Activated CD8-positive, alpha-beta T cell treated with anti-CD3 and anti-CD28 coated beads for 36 hours (primary cell): Measurements from ENCODE around the gene RIPOR1. TPM values are rescaled to one million over a fixed set of nuclear protein-coding genes. Genes with fewer than 3 reads are reported as not detected.
"Not testable (repeated sequence)": the region's sequence is repeated elsewhere in the genome, so short reads cannot be mapped to it uniquely, and the experiment has no call there.

ENCODE experiments used
- ATAC-seq: fragments of 200-7000 bp; cut with Tn5 transposase; one replicate; pipeline ENCODE4 v1.10.0; 2021; ENCODE audit warnings: mild to moderate bottlenecking, moderate library complexity
- CTCF ChIA-PET: fragments of 350-600 bp; sonication (Branson Sonifier 250); formaldehyde crosslinking; loops from one replicate; lab custom pipeline; 2021; ENCODE audit warnings: antibody characterized with exemption; lab: Charles Lee
- POLR2A ChIA-PET: fragments of 350-600 bp; sonication (Branson Sonifier 250); formaldehyde crosslinking; loops from one replicate; lab custom pipeline; 2021; ENCODE audit warnings: antibody characterized with exemption; lab: Charles Lee
- DNase-seq: peaks from one replicate; pipeline ENCODE4 v3.0.0-alpha.2; 2020
- H3K27ac Mint-ChIP-seq: one replicate; pipeline ENCODE4 v1.8.0; 2021; ENCODE audit warnings: mild to moderate bottlenecking, mixed read lengths
- H3K27me3 Mint-ChIP-seq: one replicate; pipeline ENCODE4 v1.8.0; 2021; ENCODE audit warnings: mixed read lengths
- H3K36me3 Mint-ChIP-seq: one replicate; pipeline ENCODE4 v1.8.0; 2021; ENCODE audit warnings: low read depth, mixed read lengths
- H3K4me1 Mint-ChIP-seq: one replicate; pipeline ENCODE4 v1.8.0; 2021; ENCODE audit warnings: low read depth, mixed read lengths
- H3K4me3 Mint-ChIP-seq: one replicate; pipeline ENCODE4 v1.8.0; 2021; ENCODE audit warnings: mild to moderate bottlenecking, moderate library complexity, mixed read lengths
- H3K9me3 Mint-ChIP-seq: one replicate; pipeline ENCODE4 v1.8.0; 2021; ENCODE audit warnings: mixed read lengths
- CTCF ChIP-seq: fragments of 200-600 bp; IDR thresholded peaks from one replicate; pipeline ENCODE4 v1.8.0; 2022; ENCODE audit warnings: antibody characterized with exemption, mild to moderate bottlenecking
- intact Hi-C: fragments of 100-400 bp; cut with micrococcal nuclease; formaldehyde crosslinking; loops from one replicate; pipeline ENCODE4 v1.10.0; 2022
- total RNA-seq, 2 experiments: library from RNA; stranded (reverse); gene quantifications; one replicate each; pipeline ENCODE4 v1.2.3, GENCODE V29; 2021

The RIPOR1 gene
- total RNA-seq, 2 experiments from 2014 or later, result 15.7 to 20.0 TPM

GRCh38 chr16:67506468-67506867 lies 22.2 kb upstream of the RIPOR1 start:
- no peak for ATAC-seq
- POLR2A ChIA-PET, result no interaction called here
- H3K4me3 Mint-ChIP-seq, result no peak overlapping the region
- peaks cover 4% of the 10 kb centered on the region for H3K36me3 Mint-ChIP-seq
- peaks cover 1% of the 10 kb centered on the region for H3K9me3 Mint-ChIP-seq
- H3K27me3 Mint-ChIP-seq, result no peaks in the 10 kb centered on the region
- intact Hi-C loops, result no loop called here
- DNase-seq, result no peak
- peaks cover 40% of the 10 kb centered on the region for H3K4me1 Mint-ChIP-seq
- peak overlapping the region; percentile 43 for H3K27ac Mint-ChIP-seq
- CTCF ChIA-PET, result interaction anchor here (1.9 to 3.8 kb wide), 3 partner anchors 12 to 25 kb away, joined by 8 to 16 read pairs (median 9); partner anchors contain the start of gene ATP6V0D1
- TF ChIP-seq CTCF, result no peak

GRCh38 chr16:67509016-67509415 lies 19.6 kb upstream of the RIPOR1 start:
- DNase-seq (no peak), ATAC-seq (no peak)
- Mint-ChIP-seq H3K4me3 (no peak overlapping the region), H3K27ac (no peak overlapping the region), H3K9me3 (peaks cover 1% of the 10 kb centered on the region), H3K36me3 (peaks cover 4% of the 10 kb centered on the region), H3K27me3 (no peaks in the 10 kb centered on the region), H3K4me1 (peaks cover 33% of the 10 kb centered on the region)
- ChIA-PET CTCF (interaction anchor here (0.7 to 5.0 kb wide), 4 partner anchors 10 to 28 kb away, joined by 3 to 34 read pairs (median 7); no protein-coding TSS in a partner anchor), POLR2A (interaction anchor here (0.6 to 2.7 kb wide), 3 partner anchors 12 to 619 kb away, joined by 3 to 7 read pairs (median 3); no protein-coding TSS in a partner anchor)
- no peak for TF ChIP-seq CTCF
- intact Hi-C loops, result no loop called here

GRCh38 chr16:67513892-67514291 lies 14.7 kb upstream of the RIPOR1 start:
- DNase-seq, H3K27me3 Mint-ChIP-seq, H3K9me3 Mint-ChIP-seq, H3K4me3 Mint-ChIP-seq, H3K27ac Mint-ChIP-seq, H3K36me3 Mint-ChIP-seq: not testable (repeated sequence)
- CTCF ChIA-PET, result interaction anchor here (0.5 to 7.4 kb wide), 28 partner anchors 9 to 938 kb away, joined by 3 to 142 read pairs (median 4); partner anchors contain the start of genes ACD, ATP6V0D1, CARMIL2 and PARD6A
- intact Hi-C loops, result loop anchor here (2.0 kb wide), 1 partner anchor 19 kb away; no protein-coding TSS in a partner anchor
- ATAC-seq, result peak; percentile 11
- peaks cover 11% of the 10 kb centered on the region for H3K4me1 Mint-ChIP-seq
- POLR2A ChIA-PET, result interaction anchor here (1.0 to 2.3 kb wide), 2 partner anchors 33 to 131 kb away, joined by 3 to 9 read pairs; partner anchors contain the start of genes ATP6V0D1 and CARMIL2

GRCh38 chr16:67514382-67514828 lies 14.2 kb upstream of the RIPOR1 start:
- ChIA-PET CTCF (interaction anchor here (0.5 to 7.4 kb wide), 28 partner anchors 9 to 937 kb away, joined by 3 to 142 read pairs (median 4); partner anchors contain the start of genes ACD, ATP6V0D1 and PARD6A), POLR2A (interaction anchor here (1.0 to 2.3 kb wide), 2 partner anchors 33 to 131 kb away, joined by 3 to 9 read pairs; partner anchors contain the start of genes ATP6V0D1 and CARMIL2)
- no peak overlapping the region for H3K4me3 Mint-ChIP-seq
- ATAC-seq (peak; percentile 92), DNase-seq (peak; percentile 96)
- no peaks in the 10 kb centered on the region for H3K36me3 Mint-ChIP-seq
- no peak overlapping the region for H3K27ac Mint-ChIP-seq
- peak; percentile 78 for TF ChIP-seq CTCF
- peaks cover 9% of the 10 kb centered on the region for H3K4me1 Mint-ChIP-seq
- no peaks in the 10 kb centered on the region for H3K9me3 Mint-ChIP-seq
- intact Hi-C loops, result loop anchor here (2.0 kb wide), 1 partner anchor 20 kb away; no protein-coding TSS in a partner anchor
- no peaks in the 10 kb centered on the region for H3K27me3 Mint-ChIP-seq

- Mint-ChIP-seq H3K4me1 (peaks cover 15% of the 10 kb centered on the region), H3K9me3 (no peaks in the 10 kb centered on the region), H3K27ac (no peak overlapping the region), H3K27me3 (no peaks in the 10 kb centered on the region), H3K36me3 (no peaks in the 10 kb centered on the region), H3K4me3 (no peak overlapping the region)
- CTCF ChIA-PET, result interaction anchor here (0.8 to 7.4 kb wide), 16 partner anchors 9 to 151 kb away, joined by 3 to 142 read pairs (median 4); partner anchors contain the start of genes ATP6V0D1, C16orf86, CARMIL2 and ENKD1
- ATAC-seq, result no peak
- POLR2A ChIA-PET, result interaction anchor here (1.1 to 3.3 kb wide), 3 partner anchors 18 to 151 kb away, joined by 3 to 8 read pairs (median 4); partner anchors contain the start of gene CARMIL2
- TF ChIP-seq CTCF, result no peak
- intact Hi-C loops, result no loop called here
- no peak for DNase-seq
Measured at GRCh38 chr16:67516296-67517154, 12.1 kb upstream of the RIPOR1 start.
